ENCODE results near the gene CCR6.
"Not testable (repeated sequence)": the region's sequence is repeated elsewhere in the genome, so short reads cannot be mapped to it uniquely, and the experiment has no call there.

CCR6 gene

DNA sequence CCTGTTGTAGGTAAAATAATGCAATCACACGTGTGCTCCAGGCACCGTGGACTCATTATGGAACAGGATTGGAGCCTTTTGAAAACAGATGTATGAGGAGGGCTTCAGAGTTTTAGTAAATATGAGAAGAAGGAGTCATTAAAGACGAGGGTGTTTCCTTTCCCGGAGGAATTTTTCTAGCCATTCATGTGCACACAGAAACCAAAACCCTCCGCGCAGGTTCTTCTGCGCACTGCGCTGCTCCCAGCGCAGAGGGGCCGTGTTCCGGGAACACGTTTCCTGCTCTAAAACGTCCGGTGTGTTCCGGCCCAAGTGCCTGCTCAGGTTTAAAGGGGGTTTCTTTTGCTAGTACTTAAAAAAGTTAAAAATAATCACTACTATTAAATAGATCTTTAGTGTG lies 23.2 kb downstream of the CCR6 start:
- no peak for DNase-seq

DNA sequence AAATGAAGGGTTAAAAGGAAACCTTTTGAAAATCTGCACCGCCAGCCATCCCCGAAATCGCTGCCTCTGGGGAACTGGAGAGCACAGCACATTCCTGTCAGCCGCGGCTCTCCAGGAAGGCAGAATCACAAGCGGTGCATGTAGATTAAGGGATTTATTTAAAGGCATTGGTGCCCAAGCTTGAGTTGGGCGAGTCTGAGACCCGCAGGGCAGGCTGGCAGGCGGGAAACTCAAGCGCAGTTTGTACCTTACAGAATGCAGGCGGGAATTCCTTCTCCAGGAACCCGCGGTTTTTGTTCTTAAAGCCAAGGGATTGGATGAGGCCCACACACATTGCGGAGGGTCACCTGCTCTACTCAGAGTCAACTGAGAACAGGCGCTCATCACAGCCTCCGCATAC lies 24.1 kb downstream of the CCR6 start:
- no peak for DNase-seq

DNA sequence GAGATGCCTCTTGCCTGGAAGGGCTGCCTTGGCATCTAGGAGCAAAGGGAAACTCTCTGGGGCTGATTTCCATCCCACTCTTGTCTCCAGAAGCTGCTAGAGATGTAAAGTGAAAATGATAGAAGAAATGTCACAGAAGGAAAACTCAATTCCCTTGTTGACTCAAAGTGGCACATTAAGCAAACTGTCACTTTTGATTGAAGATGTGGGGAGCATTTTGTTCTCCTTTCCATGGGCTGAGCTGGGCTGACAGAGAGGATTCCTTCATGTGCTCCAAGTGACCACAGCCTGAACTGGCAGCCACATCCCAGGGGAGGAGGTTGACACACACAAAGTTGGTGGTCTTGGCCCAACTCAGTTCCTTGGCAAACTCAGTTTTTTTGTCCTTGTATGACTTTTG lies 25.1 kb downstream of the CCR6 start:
- DNase-seq, result no peak

DNA sequence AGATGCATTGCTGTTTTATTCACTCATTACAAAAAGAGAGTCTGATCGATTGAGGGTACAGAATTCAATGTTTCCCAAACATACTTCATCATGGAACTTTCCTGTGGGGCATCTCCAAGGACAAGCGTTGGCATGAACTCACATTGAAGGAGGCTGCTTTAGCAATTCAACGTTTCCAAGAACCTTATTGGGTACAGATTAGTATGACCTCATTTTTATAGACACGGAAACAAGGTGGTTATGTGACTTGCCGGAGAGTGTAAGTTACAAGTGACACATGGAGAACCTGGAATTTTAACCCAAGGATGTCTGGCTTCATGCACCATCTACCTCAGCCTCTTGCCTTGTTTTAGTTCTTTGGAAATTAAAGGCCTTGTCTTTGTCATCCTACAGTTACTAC lies 26.1 kb downstream of the CCR6 start:
- DNase-seq, result no peak

DNA sequence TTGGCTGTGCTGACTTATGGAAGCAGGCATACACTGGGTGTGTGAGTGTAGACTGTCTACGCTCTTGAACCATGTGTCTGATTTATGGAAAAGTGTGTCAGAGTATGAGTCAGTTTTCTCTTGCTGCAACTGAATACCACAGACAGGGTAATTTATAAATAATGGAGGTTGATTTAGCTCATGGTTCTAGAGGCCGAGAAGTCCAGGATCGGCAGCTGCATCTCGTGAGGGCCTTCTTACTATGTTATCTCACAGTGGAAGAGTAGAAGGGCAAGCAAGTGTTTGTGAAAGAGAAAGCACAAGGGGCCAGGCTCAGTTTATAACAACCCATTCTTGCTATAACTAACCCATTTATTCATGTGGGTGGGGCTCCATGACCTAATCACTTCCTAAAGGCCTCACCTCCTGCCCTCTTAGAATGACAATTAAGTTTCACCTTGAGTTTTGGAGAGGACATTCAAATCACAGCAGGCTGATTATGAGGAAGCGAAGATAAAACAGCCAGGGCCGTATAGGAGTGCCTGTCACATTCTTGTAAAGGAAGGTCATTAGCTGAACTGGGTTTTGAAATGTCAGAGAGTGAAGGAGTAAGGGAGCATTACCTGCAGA lies 28.1 kb downstream of the CCR6 start:
- no peak for DNase-seq

DNA sequence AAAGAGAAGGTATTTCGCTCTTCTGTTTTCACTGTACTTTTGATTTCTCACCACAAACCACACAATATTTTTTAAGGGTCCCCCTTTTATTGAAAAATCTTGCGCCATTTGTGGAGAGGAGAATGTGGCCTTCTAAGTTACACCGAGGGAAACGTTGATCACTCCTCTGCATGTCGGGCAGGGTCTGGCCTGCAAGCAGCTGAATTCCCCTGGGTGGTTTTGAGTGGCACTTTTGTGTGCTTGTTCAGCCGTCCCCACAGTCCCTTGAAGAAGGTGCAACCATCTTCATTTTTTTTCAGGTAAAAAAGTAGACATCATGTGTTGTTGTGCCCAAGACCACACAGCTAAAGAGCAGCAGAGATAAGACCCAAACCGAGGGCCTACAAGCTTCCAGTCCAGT lies 28.8 kb downstream of the CCR6 start:
- no peak for DNase-seq

DNA sequence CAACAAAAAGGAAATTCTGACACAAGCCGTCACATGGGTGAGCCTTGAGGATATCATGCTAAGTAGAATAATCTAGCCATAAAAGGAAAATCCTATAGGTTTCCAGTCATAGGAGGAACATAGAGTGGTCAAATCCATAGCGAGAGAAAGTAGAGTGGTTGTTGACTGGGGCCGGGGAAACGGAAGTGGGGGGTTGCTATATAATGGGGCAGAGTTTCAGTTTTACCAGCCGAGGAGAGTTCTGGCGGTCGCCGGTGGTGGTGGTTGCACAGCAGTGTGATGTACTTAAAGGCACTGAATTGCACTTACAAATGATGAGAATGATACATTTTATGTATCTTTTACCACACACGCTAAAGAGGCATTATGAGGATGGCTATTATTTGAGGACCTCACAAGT lies 30.0 kb downstream of the CCR6 start:
- DNase-seq, result peak; percentile 27

DNA sequence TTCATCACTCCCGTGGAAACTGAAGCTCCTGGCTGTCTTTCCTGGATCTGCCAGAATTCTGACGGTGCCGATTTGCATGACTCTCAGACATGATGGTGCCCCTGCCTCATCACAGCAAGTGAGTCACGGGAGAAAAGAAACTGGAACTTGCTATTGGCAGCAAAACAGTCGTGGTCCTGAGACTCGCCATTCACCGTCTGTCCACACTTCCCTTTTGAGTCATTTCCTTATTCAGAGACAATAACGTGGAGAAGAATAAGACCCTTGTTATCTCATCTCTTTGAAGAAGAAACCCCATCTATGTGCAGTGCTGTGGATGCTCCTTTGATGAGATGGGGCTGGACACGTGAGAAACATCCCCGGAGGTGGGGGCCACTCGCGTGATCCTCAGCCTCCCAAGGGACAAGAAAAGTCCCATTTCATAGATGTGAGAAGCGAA lies 30.6 kb downstream of the CCR6 start:
- peak; percentile 26 for DNase-seq

DNA sequence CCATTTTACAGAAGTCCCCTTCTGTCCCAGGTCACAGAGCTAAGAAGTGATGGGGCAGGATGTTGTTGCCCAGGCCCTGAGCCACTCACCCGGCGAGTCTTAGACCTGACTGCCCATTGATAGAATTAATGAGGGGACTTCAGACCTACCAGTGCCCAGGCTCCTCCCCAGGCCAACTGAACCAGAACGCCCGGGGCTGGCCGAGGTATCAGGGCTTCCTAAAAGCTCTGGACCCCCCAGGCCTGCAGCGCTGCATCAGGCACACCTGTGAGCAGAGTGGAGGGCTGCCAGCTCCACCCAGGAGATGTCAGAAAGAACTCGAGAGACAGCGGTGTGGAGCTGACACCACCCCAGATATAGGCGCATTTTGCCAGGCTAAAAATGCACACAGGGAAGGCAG lies 31.4 kb downstream of the CCR6 start:
- DNase-seq, result no peak

DNA sequence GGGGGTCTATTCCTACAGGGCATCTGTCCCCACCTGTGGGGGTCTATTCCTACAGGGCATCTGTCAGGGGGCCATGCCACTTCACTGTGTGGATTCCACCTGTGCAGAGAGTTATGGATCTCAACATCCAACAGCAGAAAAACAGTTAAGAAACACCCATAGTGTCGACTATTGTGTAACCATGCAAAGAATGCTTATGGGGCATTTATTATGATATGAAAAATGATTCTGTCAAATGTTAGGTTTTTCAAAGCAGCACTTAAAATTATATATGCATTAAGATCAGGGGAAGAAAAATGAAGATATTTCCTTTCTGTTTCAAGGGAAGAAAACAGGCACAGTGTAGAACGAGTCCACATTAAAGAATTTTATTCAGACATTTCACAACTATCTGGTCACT lies 32.0 kb downstream of the CCR6 start:
- DNase-seq, result no peak

DNA sequence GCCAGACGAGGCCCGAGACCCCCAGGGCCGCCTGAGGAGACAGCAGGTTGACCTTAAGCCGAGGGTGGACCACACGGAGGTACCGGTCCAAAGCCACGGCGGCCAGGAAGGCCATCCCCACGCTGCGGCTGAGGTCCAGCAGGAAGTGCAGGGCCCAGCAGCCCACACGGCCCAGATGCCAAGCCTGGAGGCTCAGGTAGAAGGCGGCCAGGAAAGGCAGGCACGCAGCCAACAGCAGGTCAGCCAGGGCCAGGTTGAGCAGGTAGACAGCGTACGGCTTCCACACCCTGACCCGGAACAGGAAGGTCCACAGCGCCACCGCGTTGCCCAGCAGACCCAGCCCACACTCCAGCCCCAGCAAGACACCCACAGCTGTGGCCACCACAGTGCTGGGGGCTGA lies 34.5 kb downstream of the CCR6 start:
- DNase-seq, result no peak

DNA sequence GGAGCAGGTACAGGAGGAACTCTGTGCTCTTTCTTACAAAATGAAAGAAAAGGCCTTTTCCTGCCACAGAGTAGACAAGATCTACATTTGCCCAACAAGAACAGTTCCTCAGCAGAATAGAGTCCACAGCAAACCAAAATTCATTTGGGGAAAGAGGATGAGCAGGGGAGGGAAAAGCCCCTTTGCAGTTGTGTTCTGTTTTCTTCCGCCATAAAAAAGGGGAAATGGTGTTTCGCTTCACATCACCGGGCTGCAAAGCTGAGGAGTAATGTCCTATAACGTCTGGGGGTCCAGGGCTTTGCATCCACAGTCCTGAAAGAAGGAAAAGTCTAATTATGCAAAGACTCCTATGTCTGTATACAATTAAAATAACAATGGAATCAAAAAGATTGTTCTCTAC lies 35.0 kb downstream of the CCR6 start, which contains the start of gene GPR31:
TSS of gene GPR31 (minus strand) at position 118 of the 400 bp plus-strand sequence. CDS start 149 bp downstream, outside the sequence.
- DNase-seq, result no peak

DNA sequence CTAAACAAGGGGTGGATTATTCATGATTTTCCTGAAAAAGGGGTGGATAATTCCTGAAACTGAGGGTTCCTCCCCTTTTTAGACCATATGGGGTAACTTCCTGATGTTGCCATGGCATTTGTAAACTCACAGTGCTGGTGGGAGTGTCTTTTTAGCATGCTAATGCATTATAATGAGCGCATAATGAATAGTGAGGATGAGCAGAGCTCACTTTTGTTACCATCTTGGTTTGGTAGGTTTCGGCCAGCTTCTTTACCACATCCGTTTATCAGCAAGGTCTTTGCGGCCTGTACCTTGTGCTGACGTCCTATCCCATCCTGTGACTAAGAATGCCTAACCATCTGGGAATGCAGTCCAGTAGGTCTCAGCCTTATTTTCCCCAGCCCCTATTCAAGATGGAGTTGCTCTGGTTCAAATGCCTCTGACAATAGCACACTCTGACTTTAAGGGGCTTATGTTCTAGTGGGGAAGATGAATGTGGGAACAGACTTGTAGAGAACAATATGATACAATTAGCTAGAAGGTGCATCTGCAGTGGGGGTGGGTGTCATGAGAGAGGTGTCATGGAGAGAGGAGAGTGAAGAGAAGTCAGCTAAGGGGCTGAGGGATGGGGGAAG lies 39.1 kb downstream of the CCR6 start:
- no peak for DNase-seq

DNA sequence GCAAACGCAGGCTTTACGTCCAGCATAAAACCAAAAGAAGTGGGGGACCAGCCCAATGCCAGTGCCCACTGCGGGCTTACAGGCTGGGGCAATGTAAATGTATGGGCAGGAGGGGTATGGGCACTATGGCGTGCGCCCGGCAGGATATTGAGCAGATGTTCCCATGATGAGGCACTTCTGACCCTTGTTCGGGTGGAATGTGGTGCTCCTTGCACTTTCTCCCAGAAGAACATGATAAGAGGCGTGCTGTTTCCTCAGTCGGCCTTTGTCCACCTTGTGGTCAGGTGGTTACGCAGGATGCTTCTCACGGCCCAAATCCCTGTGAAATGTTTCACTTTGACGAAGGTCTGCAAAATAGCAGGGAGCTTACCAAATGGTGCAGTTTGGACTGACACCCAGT lies 39.7 kb downstream of the CCR6 start:
- DNase-seq, result no peak

DNA sequence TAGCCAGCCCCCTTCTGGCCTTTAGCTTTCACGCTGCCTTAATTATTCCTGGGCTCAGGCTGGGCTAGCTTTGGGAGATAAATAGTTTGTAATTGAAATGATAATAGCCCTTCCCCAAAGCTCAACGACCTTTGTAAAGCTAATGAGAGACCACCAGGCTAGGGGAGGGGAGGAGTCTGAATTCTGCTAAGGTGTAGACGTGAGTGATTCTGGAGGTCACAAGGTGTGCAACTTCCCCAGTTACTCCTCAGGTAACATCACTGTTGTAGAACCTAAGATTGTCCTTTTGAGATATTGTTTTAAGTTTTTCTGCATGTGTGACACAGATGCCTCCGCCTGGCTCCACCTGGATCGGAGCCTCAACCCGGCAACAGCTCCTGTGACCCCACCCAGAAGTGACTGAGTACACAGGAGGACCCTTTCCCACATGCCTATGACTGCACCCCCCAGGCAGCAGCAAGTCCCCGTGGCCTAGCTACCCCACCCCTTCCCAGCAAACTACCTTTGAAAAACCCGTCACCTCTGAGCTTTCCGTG lies 40.6 kb downstream of the CCR6 start:
- no peak for DNase-seq

DNA sequence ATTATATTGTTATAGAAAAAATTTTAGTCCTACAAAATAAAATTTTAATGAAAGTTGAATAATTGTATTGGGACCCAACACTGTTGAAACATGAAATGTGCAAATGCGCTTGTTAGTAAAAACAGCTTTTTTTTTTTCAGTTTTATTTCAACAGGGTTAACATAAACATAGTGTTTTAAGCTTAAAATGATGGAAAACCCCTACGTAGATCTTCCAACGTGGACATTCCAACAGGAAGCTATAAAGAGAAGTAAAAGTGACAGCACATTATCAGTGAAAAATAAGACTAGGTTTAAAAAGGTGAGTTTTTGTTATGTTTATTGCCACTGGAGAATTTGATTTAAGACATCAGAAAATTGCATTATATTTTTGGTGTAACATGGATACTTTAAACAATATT lies 41.4 kb downstream of the CCR6 start:
- no peak for DNase-seq

DNA sequence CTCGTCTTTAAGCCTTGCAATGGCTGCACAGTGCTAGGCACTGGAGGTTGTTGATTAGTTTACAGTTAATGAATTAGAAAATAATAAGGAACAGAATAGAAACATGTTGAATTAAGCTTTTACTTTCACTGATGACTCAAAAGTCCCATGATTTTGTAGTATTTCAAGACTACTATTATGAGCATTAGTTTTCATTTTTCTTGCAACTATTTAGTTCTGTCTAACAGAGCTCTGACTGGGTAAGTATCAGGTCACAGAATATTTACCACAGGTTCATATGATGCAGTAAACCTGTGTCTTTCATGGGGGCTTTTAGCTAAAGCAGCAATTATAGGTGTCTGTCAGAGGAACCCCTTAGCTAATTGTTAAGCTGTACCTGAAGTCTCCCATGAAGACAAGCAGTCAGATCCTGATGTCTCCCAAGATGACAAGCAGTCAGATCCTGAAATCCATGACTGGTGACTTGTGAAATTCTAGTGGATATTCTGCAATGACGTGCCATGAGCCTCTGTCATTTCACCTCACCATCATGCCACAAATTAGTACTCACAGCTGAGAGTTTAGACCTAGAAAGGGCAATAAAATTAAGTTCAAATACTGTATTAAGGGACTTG lies 43.1 kb downstream of the CCR6 start:
- DNase-seq, result no peak

DNA sequence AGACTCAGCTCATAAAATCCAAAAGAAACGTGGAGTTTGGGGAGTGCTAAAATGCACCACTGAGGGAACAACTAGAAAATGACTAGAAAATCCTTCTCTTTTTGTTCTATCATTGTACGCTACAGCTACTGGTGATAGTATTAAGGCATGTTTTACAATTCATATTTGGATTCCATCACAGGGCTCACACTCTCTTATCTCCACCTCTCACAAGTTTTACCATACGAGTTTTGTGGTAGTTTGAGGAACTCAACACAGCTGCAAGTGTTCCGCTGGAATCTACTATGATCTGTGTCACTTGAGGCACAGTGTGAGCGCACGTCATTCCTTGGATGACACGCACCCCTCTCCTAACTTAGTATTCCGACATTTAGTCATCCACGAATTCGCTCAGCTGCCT lies 44.8 kb downstream of the CCR6 start:
- not testable (repeated sequence) for DNase-seq

DNA sequence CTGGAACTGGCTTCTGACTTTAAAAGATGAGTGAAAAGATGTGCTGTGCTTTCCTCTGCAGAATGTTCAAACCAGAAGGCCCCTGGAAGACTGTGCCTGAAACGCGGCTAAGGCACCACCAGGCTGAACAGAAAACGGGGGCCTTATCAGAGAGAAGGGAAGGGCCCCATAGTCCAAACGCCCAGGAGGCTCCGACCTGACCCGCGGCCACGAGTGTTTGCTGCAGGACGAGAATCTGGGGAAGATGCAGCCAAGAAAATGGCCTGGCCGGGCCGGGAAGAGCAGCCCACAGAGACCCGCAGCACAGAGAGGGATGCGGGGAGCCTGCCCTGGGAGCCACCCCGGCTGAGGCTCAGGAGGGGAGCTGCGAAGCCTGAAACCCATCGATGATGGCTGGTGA lies 45.4 kb downstream of the CCR6 start:
- not testable (repeated sequence) for DNase-seq

DNA sequence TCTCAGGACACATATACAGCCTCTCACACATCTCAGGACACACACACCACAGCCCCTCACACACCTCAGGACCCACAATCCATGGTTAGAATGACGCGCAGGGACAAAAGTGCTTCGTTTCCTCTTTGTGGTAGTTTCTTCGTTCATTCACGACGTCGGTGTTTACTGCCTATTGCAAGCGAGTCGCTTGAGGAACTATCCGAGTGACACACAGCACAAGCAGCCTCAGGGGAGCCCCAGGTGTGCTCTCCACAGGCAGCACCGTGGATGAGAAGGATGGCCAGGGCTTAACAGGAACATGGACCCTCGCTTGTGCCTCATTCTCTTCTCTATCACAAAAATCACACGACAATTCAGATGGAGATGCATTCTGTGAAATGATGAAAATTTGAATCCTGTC lies 47.0 kb downstream of the CCR6 start:
- DNase-seq, result not testable (repeated sequence)

DNA sequence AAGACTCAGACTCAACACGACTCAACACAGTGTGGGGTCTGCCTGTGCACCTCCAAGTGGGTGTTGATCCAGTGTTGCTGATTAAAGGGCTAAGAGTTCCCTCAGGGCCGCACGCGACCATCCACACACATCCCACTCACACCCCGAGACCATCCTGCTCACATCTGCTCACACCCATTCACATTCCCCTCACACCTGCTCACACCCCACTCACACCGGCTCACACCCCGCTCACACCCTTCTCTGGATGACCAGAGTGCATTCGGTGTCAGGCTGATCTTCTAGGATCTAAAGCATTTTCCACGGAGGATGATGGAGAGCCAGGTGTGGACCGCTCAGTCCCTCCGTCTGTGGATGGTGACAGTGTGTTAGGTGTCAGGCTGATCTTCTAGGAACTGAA lies 48.4 kb downstream of the CCR6 start:
- DNase-seq, result not testable (repeated sequence)

DNA sequence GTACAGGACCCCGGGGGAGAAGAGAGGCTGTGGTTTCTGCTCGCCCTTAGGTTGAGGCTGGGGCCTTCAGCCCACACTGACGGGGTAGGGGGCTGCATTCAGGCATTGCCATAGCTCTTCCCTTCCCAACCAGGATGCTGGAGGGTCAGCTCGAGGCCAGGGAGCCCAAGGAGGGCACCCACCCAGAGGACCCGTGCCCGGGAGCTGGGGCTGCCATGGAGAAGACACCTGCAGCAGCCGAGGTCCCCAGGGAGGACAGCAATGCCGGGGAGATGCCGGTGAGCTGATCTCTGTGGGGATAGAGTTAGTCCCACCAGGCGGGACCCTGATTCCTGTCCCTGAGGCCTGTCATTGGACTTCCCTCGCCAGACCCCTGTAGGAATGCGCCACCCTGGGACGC lies 49.1 kb downstream of the CCR6 start:
- not testable (repeated sequence) for DNase-seq

DNA sequence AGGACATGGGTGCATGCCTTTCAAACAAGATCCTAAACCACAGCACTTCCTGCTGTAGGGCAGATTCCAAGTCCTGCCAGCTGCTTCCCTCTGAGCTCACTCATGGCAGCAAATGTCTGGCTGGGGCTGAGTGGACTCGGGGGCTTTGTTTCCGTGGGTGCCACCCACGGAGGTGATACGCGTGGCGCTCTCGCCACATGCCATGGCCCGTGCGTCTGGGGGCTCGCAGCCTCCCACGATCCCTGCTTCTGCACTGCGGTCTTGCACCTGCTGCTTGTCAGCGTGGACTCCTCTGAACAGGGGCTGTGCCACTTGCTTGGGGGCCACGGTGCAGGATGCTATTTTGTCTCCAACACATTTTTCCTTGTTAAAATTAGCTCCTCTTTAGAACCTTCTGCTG lies 54.4 kb downstream of the CCR6 start:
- not testable (repeated sequence) for DNase-seq
